GM12874 (cell line): ENCODE data around the gene RCL1.

Experiments used
- CTCF ChIP-seq: IDR thresholded peaks from 2 replicates; pipeline ENCODE4 v1.5.1; 2011; ENCODE audit warnings: low read depth, mild to moderate bottlenecking, control low read depth, low read length, moderate library complexity; ENCODE audit not compliant: insufficient read depth

Gene RCL1

GRCh38 chr9:4798281-4799032, 5.7 kb downstream of the RCL1 start:
- TF ChIP-seq CTCF = no peak

GRCh38 chr9:4799033-4799430, 6.3 kb downstream of the RCL1 start:
- TF ChIP-seq CTCF = no peak

GRCh38 chr9:4799775-4800174, 7.0 kb downstream of the RCL1 start:
- TF ChIP-seq CTCF = no peak

GRCh38 chr9:4801156-4801555, 8.4 kb downstream of the RCL1 start:
- no peak for TF ChIP-seq CTCF

GRCh38 chr9:4803670-4804530, 11.2 kb downstream of the RCL1 start:
- no peak for TF ChIP-seq CTCF

- no peak for TF ChIP-seq CTCF
Observed at GRCh38 chr9:4804531-4805016, 11.8 kb downstream of the RCL1 start.

GRCh38 chr9:4805191-4805918, 12.6 kb downstream of the RCL1 start:
- TF ChIP-seq CTCF = no peak
